Nephron (organoid): ENCODE measurements around the gene RASA3.

Experiments used
- H3K27ac Mint-ChIP-seq, 3 experiments: 2 replicates each; pipeline ENCODE4 v1.8.0; 2020; ENCODE audit warnings: mixed read lengths in 3 of 3, mild to moderate bottlenecking in 2 of 3, moderate library complexity in 1 of 3
- H3K27me3 Mint-ChIP-seq: 2 replicates; pipeline ENCODE4 v1.8.0; 2021; ENCODE audit warnings: low read depth, mild to moderate bottlenecking, moderate library complexity, mixed read lengths
- H3K36me3 Mint-ChIP-seq: 2 replicates; pipeline ENCODE4 v1.8.0; 2020; ENCODE audit warnings: low read depth, mixed read lengths
- H3K4me1 Mint-ChIP-seq: 2 replicates; pipeline ENCODE4 v1.8.0; 2020; ENCODE audit warnings: mixed read lengths
- H3K4me3 Mint-ChIP-seq, 3 experiments: 2 replicates each; pipeline ENCODE4 v1.8.0; 2020; ENCODE audit warnings: mild to moderate bottlenecking in 3 of 3, mixed read lengths in 3 of 3, moderate library complexity in 2 of 3
- H3K9me3 Mint-ChIP-seq: 2 replicates; pipeline ENCODE4 v1.8.0; 2020; ENCODE audit warnings: mixed read lengths
- TF ChIP-seq, protein P1 (sequence below), 3 experiments: fragments of 200-600 bp; sonication (generic); IDR thresholded peaks; one replicate each; pipeline ENCODE4 v1.5.0; 2021; ENCODE audit warnings: antibody characterized with exemption in 3 of 3; ENCODE audit not compliant: unreplicated experiment in 3 of 3

RASA3 gene

DNA sequence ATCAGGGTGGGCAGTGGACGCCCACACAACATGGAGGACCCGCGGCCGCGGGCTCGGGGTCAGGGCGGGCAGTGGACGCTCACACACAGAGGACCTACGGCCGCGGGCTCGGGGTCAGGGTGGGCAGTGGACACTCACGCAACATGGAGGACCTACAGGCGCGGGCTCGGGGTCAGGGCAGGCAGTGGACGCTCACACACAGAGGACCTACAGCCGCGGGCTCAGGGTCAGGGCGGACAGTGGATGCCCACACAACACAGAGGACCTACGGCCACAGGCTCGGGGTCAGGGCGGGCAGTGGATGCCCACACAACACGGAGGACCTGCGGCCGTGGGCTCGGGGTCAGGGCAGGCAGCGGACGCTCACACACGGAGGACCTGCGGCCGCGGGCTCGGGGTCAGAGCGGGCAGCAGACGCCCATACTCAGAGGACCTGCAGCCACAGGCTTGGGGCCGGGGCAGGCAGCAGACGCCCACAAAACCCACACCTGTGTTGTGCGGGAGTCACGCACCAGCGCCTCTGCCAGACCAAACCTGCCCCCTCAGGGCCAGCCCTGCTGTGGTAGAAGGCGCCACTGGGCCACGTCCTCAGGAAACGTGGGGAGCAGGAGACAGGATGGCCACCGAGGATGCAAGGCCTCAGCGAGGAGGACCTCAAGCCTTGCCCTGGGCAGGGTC, 131.0 kb downstream of the RASA3 start:
- H3K4me3 Mint-ChIP-seq, result no peak overlapping the region
- H3K4me1 Mint-ChIP-seq, result peaks cover 20% of the 10 kb centered on the region
- no peaks in the 10 kb centered on the region for H3K9me3 Mint-ChIP-seq
- TF ChIP-seq, protein P1, sequence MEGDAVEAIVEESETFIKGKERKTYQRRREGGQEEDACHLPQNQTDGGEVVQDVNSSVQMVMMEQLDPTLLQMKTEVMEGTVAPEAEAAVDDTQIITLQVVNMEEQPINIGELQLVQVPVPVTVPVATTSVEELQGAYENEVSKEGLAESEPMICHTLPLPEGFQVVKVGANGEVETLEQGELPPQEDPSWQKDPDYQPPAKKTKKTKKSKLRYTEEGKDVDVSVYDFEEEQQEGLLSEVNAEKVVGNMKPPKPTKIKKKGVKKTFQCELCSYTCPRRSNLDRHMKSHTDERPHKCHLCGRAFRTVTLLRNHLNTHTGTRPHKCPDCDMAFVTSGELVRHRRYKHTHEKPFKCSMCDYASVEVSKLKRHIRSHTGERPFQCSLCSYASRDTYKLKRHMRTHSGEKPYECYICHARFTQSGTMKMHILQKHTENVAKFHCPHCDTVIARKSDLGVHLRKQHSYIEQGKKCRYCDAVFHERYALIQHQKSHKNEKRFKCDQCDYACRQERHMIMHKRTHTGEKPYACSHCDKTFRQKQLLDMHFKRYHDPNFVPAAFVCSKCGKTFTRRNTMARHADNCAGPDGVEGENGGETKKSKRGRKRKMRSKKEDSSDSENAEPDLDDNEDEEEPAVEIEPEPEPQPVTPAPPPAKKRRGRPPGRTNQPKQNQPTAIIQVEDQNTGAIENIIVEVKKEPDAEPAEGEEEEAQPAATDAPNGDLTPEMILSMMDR (IDR thresholded peaks at IDR 0.05; ENCODE audit: unreplicated experiment in 3 of 3), result no peak
- H3K27me3 Mint-ChIP-seq, result no peaks in the 10 kb centered on the region
- peaks cover 9% of the 10 kb centered on the region for H3K36me3 Mint-ChIP-seq
- H3K27ac Mint-ChIP-seq, result no peak overlapping the region

DNA sequence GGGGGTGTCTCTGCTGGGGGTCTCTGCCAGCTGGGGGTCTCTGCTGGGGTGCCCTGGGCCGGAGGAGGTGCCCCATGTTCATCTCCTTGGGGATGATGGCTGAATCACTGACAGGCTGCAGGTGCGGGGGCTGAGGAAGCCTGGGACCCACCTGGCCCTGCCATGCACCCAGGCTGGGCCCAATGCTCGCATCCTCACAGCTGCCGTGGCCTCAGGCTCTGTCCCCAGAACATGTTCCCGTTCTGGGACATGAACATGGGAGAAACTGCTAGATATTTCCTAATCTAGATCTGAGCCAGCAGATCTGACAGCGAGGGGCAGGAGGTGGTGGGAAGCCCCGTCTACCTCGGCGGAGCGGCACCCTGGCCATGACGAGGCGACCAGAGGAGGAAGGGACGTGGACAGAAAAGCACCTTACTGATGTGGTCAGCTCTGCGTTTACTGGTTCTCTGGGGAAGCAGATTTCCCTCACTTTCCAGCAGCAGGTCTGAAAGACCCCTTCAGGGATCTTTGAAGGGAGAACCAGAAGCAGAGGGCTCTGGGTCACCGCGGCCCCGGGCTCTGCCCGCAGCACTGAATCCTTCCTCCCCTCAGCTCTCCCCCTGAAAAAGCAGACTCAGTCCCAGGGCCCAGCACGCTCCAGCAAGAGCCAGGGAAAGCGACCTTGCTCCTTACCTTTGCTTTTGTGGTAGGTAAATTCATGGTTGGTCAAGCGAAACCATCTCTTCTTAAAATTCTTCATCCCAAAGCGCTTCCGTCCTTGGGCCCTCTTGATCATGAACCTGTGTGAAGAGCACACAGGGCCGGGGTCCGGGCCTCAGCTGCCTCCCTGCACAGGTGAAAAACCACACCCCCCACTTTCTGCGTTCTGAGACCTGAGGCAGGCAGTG, 132.0 kb downstream of the RASA3 start:
- H3K36me3 Mint-ChIP-seq, result peaks cover 9% of the 10 kb centered on the region
- H3K27ac Mint-ChIP-seq, result no peak overlapping the region
- no peaks in the 10 kb centered on the region for H3K9me3 Mint-ChIP-seq
- no peak overlapping the region for H3K4me3 Mint-ChIP-seq
- TF ChIP-seq, protein P1 (IDR thresholded peaks at IDR 0.05; ENCODE audit: unreplicated experiment in 3 of 3), result no peak
- H3K4me1 Mint-ChIP-seq, result peaks cover 20% of the 10 kb centered on the region
- H3K27me3 Mint-ChIP-seq, result no peaks in the 10 kb centered on the region

DNA sequence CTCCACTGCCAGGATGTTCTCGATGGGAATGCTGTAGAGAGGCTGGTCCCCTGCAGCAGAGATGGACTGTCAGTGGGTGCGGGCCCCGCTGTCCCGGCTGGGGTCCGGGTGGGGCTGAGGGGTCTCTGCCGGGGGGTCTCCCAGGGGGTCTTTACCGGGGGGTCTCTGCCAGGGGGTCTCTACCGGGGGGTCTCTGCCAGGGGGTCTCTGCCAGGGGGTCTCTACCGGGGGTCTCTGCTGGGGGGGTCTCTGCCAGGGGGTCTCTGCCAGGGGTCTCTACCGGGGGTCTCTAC, 132.9 kb downstream of the RASA3 start:
- Mint-ChIP-seq H3K36me3 (peaks cover 9% of the 10 kb centered on the region), H3K4me1 (peaks cover 20% of the 10 kb centered on the region), H3K27me3 (no peaks in the 10 kb centered on the region), H3K27ac (no peak overlapping the region), H3K9me3 (no peaks in the 10 kb centered on the region), H3K4me3 (no peak overlapping the region)
- TF ChIP-seq, protein P1 (IDR thresholded peaks at IDR 0.05; ENCODE audit: unreplicated experiment in 3 of 3), result no peak

DNA sequence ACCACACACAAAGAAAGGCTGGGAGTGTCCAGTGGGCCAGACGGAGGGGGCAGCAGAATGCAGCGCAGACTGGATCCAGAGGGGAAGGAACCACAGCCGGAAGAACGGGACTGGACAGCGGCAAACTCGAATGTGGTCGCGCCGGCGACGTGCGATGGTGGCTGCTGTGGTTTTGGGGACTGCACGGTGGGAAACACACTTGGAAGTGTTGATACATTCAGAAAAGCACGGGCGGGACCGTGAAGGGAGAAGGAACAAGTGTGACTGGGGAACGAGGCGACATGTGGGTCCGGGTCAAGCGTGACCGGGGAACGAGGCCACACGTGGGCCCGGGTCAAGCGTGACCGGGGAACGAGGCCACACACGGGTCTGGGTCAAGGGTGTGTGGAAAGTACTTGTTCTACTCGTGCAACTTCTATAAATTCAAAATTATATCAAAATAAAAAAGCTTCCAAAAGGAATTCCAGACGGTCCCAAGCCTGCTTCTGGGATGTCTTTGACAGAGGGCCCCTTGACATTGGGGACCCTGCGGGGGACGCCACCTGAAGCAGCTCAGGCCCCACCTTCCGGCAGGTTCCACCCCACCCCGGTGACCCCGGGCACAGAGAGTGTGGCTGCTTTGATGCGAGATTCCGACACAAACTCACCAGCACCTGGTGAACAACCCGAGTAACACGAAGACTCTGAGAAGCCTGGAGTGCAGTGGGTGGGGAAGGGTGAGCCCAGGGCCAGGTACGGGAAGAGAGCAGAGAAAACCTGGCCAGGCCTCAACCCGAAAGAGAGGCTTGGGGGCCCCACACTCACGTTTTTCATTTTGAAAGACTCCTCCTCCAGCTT, 133.4 kb downstream of the RASA3 start:
- no peaks in the 10 kb centered on the region for H3K27me3 Mint-ChIP-seq
- H3K36me3 Mint-ChIP-seq, result peaks cover 14% of the 10 kb centered on the region
- TF ChIP-seq, protein P1 (IDR thresholded peaks at IDR 0.05; ENCODE audit: unreplicated experiment in 3 of 3), result no peak
- H3K27ac Mint-ChIP-seq, result peak overlapping the region in 1 of 3 experiments; percentile 49
- H3K4me1 Mint-ChIP-seq, result peaks cover 25% of the 10 kb centered on the region
- H3K9me3 Mint-ChIP-seq, result no peaks in the 10 kb centered on the region
- H3K4me3 Mint-ChIP-seq, result no peak overlapping the region

DNA sequence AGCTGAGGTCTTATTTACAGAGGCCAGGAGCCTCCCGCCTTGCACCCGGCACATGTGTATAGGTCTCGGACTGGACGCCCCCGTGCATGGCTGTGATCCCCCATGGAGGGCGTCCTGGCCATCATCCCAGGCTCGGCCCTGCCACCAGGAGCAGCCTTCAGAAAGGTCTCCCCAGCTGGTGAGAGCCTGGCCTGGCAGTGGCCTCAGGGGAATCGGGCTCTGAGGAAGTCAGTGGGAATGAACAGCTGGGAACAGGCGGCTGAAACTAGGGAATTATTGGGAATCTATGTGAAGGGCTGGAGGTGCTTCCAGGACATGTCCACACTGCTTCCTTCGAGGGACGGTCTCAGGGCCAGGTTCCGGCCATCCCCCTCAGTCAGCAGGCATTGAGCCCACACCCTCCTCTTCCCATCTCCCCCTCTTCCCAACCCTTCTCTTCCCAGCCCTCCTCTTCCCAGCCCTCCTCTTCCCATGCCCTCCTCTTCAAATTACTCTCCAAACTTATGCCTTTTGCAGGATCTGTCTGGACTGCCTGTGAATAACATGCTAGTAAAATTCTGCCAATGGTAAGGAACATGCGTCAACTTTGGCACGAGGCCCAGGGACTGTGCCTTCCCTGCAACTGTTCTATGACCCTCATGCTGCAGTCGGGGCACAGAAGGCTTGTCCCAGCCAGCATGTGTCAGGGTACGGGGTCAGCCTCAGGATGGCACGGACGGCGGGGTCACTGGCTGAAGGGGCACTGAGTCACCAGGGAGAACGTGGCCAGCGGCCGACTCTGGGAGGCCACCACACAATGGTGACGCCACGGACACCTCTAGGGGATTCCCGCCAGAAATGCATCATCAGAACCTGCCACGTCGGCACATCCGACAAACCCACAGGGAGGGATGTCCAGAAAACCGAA, 134.3 kb downstream of the RASA3 start:
- Mint-ChIP-seq H3K27me3 (no peaks in the 10 kb centered on the region), H3K4me3 (no peak overlapping the region), H3K9me3 (no peaks in the 10 kb centered on the region), H3K4me1 (peaks cover 25% of the 10 kb centered on the region), H3K27ac (peak overlapping the region; percentile 21 to 49 (median 26)), H3K36me3 (peaks cover 14% of the 10 kb centered on the region)
- TF ChIP-seq, protein P1 (IDR thresholded peaks at IDR 0.05; ENCODE audit: unreplicated experiment in 3 of 3), result no peak
